GM21515 (cell line): ENCODE results near the gene IL9.
"Not testable (repeated sequence)": the region's sequence is repeated elsewhere in the genome, so short reads cannot be mapped to it uniquely, and the experiment has no call there.

ENCODE experiments used
- ATAC-seq: cut with Tn5 transposase; IDR thresholded peaks from one replicate; pipeline ENCODE4 v1.9.1; 2021; ENCODE audit not compliant: unreplicated experiment

Gene IL9

GRCh38 chr5:135869935-135870334 lies 25.7 kb downstream of the IL9 start:
- no peak for ATAC-seq

GRCh38 chr5:135869276-135869675 lies 26.4 kb downstream of the IL9 start:
- no peak for ATAC-seq

- ATAC-seq: no peak
Measured at GRCh38 chr5:135868681-135869080, 27.0 kb downstream of the IL9 start.

- ATAC-seq: no peak
Measured at GRCh38 chr5:135867599-135867998, 28.0 kb downstream of the IL9 start.

- ATAC-seq: no peak
Measured at GRCh38 chr5:135866016-135866415, 29.6 kb downstream of the IL9 start.

- ATAC-seq: no peak
Measured at GRCh38 chr5:135864503-135865435, 30.9 kb downstream of the IL9 start.

- no peak for ATAC-seq
Measured at GRCh38 chr5:135862744-135863143, 32.9 kb downstream of the IL9 start.

GRCh38 chr5:135862086-135862485 lies 33.6 kb downstream of the IL9 start:
- ATAC-seq: no peak

- ATAC-seq: no peak
Measured at GRCh38 chr5:135861641-135862040, 34.0 kb downstream of the IL9 start.

GRCh38 chr5:135859641-135860040 lies 36.0 kb downstream of the IL9 start:
- ATAC-seq: no peak

GRCh38 chr5:135859186-135859585 lies 36.5 kb downstream of the IL9 start:
- not testable (repeated sequence) for ATAC-seq

- ATAC-seq: no peak
Measured at GRCh38 chr5:135857630-135858311, 37.9 kb downstream of the IL9 start.

GRCh38 chr5:135851915-135852845 lies 43.5 kb downstream of the IL9 start:
- no peak for ATAC-seq

- ATAC-seq: no peak
Measured at GRCh38 chr5:135851186-135851914, 44.3 kb downstream of the IL9 start.

- no peak for ATAC-seq
Measured at GRCh38 chr5:135850671-135851070, 45.0 kb downstream of the IL9 start.

GRCh38 chr5:135850231-135850630 lies 45.4 kb downstream of the IL9 start:
- ATAC-seq: no peak

- no peak for ATAC-seq
Measured at GRCh38 chr5:135847976-135848375, 47.7 kb downstream of the IL9 start.

- no peak for ATAC-seq
Measured at GRCh38 chr5:135846311-135846710, 49.3 kb downstream of the IL9 start.

GRCh38 chr5:135843571-135844337 lies 51.9 kb downstream of the IL9 start:
- ATAC-seq: no peak

- no peak for ATAC-seq
Measured at GRCh38 chr5:135842737-135843136, 52.9 kb downstream of the IL9 start.
